ENCODE measurements around the gene KAZALD1. TPM values are rescaled to one million over a fixed set of nuclear protein-coding genes. Genes with fewer than 3 reads are reported as not detected.

Gene KAZALD1
- total RNA-seq, 1 donor, result 26.4 TPM

DNA sequence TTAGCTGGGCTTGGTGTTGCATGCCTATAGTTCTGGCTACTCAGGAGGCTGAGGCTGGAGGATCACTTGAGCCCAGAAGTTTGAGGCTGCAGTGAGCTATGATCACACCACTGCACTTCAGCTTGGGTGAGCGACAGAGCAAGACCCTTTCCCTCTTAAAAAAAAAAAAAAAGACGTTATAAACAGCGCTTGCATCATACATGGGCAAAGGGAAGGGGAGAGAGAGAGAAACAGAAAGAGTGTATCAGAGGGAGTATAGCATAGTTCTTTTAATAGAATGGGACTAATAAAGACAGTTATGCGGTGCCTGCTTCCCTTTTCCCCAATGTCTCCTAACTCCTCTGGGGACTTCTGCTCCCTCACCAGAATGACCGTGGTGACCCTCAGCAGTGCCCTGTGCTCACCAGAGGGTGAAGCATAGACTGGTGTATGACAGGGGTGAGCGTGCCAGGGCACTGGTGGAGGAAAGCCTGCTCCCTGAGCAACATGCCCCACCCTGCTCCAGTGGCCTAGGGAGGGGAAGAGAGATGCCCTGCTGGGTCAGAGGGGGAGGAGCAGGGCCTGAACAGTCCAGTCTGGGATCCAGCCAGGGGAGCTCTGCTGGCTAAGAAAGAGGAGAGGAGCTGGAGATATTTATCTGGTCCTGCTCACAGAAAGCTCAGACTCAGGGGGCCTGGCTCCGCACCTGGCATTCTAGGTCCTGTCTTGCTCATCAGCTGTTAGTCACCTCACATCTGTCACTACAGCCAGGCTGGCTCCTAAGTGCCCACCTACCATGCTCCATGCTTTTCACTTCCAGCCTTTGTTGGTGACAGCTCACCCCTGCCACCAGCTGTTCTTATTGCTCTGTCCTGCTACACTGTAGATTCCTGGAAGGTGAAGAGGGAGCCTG lies 33.1 kb upstream of the KAZALD1 start:
- peaks cover 19% of the 10 kb centered on the region for H3K4me1 ChIP-seq (ENCODE audit: insufficient read depth, low read length)
- peaks cover 11% of the 10 kb centered on the region for H3K79me2 ChIP-seq (ENCODE audit: insufficient read depth, low read length)
- no peak for DNase-seq (ENCODE audit: insufficient read length, low spot score, missing footprints)
- H2AFZ ChIP-seq (ENCODE audit: low read length), result no peak overlapping the region
- H3K4me2 ChIP-seq (ENCODE audit: insufficient read depth, low read length), result no peak overlapping the region
- H3K36me3 ChIP-seq (ENCODE audit: insufficient read depth, low read length), result no peaks in the 10 kb centered on the region
- H3K27ac ChIP-seq (ENCODE audit: low read depth, low read length), result no peak overlapping the region
- no peak for TF ChIP-seq CTCF (IDR thresholded peaks at IDR 0.05; ENCODE audit: extremely low read depth, low read depth, low read length)
- H3K27me3 ChIP-seq (ENCODE audit: insufficient read depth, low read length), result peaks cover 13% of the 10 kb centered on the region
- H3K4me3 ChIP-seq (ENCODE audit: insufficient read depth, low read length), result no peak overlapping the region
- peaks cover 7% of the 10 kb centered on the region for H4K20me1 ChIP-seq (ENCODE audit: insufficient read depth, low read length)
- no peaks in the 10 kb centered on the region for H3K9me3 ChIP-seq (ENCODE audit: low read depth, low read length)

DNA sequence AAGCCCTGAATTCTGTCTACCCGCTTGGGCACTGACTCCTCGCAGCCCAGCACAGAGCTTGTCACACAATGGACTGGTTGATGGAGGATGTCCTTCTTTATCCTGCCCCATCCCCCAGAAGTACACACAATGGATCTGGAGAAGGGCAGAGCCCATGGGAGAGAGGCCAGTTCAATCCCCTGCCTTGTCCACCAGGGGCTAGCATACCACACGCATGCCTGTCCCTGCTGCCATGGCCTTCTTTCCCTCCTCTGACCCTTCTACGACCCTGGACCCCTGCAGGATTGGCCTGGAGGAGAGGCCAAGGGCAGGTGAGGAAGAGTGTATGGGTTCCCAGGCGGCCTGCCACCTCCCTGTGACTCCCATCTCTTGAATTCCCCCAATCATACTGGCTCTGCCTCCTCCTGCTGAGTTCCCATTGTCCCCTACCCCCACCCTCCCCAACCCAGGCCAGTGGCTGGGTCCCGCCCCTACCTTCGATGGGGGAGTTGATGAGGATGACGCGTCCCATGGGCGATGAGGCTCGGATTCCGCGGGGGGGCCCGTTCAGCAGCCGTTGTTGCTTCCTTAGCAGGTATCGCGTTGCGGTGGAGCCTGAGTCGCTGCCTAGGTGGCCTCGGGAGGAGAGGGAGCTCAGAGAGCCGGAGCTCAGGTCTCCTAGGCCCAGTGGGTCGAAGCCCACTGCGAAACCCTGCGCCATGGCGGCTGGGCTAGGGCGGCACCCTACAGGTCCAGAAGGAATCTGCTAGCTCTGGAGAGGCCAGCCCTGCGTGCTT lies 32.1 kb upstream of the KAZALD1 start:
- no peak for TF ChIP-seq CTCF (IDR thresholded peaks at IDR 0.05; ENCODE audit: extremely low read depth, low read depth, low read length)
- Histone ChIP-seq H3K4me2 (ENCODE audit: insufficient read depth, low read length) (no peak overlapping the region), H3K4me1 (ENCODE audit: insufficient read depth, low read length) (peaks cover 19% of the 10 kb centered on the region), H4K20me1 (ENCODE audit: insufficient read depth, low read length) (peaks cover 10% of the 10 kb centered on the region), H2AFZ (ENCODE audit: low read length) (no peak overlapping the region), H3K27ac (ENCODE audit: low read depth, low read length) (no peak overlapping the region), H3K9me3 (ENCODE audit: low read depth, low read length) (no peaks in the 10 kb centered on the region), H3K27me3 (ENCODE audit: insufficient read depth, low read length) (peaks cover 13% of the 10 kb centered on the region), H3K36me3 (ENCODE audit: insufficient read depth, low read length) (peaks cover 4% of the 10 kb centered on the region), H3K79me2 (ENCODE audit: insufficient read depth, low read length) (peaks cover 21% of the 10 kb centered on the region), H3K4me3 (ENCODE audit: insufficient read depth, low read length) (no peak overlapping the region)
- DNase-seq (ENCODE audit: insufficient read length, low spot score, missing footprints), result peak; percentile 64

- H3K36me3 ChIP-seq (ENCODE audit: insufficient read depth, low read length), result peaks cover 13% of the 10 kb centered on the region
- peak overlapping the region; percentile 82 for H3K4me3 ChIP-seq (ENCODE audit: insufficient read depth, low read length)
- TF ChIP-seq CTCF (IDR thresholded peaks at IDR 0.05; ENCODE audit: extremely low read depth, low read depth, low read length), result no peak
- DNase-seq (ENCODE audit: insufficient read length, low spot score, missing footprints), result peak; percentile 69
- H3K4me2 ChIP-seq (ENCODE audit: insufficient read depth, low read length), result peak overlapping the region; percentile 86
- H3K27me3 ChIP-seq (ENCODE audit: insufficient read depth, low read length), result peaks cover 13% of the 10 kb centered on the region
- no peak overlapping the region for H3K27ac ChIP-seq (ENCODE audit: low read depth, low read length)
- peaks cover 19% of the 10 kb centered on the region for H4K20me1 ChIP-seq (ENCODE audit: insufficient read depth, low read length)
- peaks cover 30% of the 10 kb centered on the region for H3K79me2 ChIP-seq (ENCODE audit: insufficient read depth, low read length)
- H3K4me1 ChIP-seq (ENCODE audit: insufficient read depth, low read length), result peaks cover 19% of the 10 kb centered on the region
- H3K9me3 ChIP-seq (ENCODE audit: low read depth, low read length), result no peaks in the 10 kb centered on the region
- H2AFZ ChIP-seq (ENCODE audit: low read length), result peak overlapping the region; percentile 97
Observed at GRCh38 chr10:101030496-101031127, 31.2 kb upstream of the KAZALD1 start.

Data from osteoblast (primary cell).